NOMO-1 treated with DMSO at 0.1 percent for 48 hours (cell line): Measurements from ENCODE around the gene UTP20.

ENCODE experiments used
- DNase-seq: peaks from one replicate; lab custom pipeline; 2025; ENCODE audit not compliant: unreplicated experiment; lab: John Stamatoyannopoulos, UW

The UTP20 gene

DNA sequence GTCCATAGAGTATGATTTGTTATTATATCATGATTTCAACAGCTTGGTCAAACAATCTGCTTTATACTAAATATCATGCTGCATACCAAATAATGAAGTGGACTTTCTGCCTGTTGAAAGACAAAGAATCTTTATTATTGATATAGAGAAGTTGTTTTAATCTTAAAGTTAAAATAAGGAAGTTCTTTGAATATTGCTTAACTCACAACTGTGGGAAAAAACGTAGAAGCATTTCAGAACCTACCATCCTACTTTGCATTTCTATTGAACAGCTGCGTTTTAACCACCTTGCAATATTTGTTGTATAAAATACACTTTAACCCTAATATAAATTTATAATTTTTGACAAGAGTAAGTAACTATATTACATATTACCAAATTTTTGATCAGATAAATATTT is 150.6 kb downstream of the UTP20 start:
- peak; percentile 82 for DNase-seq

DNA sequence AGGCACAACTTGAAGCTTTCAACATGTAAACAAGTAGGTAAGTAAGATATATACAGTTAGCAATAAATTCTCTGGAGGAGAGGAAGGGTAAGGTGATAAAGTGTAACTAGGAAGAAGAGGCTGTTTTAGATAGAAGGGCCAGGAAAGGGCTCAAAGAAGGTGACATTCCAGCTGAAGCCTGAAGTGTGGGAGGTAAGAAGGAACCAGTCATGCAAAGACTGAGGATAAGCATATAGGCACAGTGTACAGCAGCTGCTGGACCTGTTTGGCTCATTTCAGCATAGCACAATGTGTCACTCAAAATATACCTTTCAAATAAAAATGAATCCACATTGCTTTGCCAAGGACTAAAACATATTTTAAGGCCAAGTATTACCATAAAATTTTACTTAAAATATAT is 156.2 kb downstream of the UTP20 start:
- DNase-seq: no peak
